Small intestine (tissue), 7 donors: Measurements from ENCODE around the gene PCDHB5. TPM values are rescaled to one million over a fixed set of nuclear protein-coding genes. Genes with fewer than 3 reads are reported as not detected.
"Not testable (repeated sequence)": the region's sequence is repeated elsewhere in the genome, so short reads cannot be mapped to it uniquely, and the experiment has no call there.

Experiments
- DNase-seq, 2 donors: peaks; one replicate each; pipeline versions ENCODE4 v3.0.0 to v3.0.0-alpha.2; 2013
- FAIRE-seq: peaks from 2 replicates; lab custom pipeline; 2012; peaks lifted over from hg19 to GRCh38; lab: Jason Lieb, UNC
- H3K27ac ChIP-seq, 3 donors: one replicate each; pipeline ENCODE4 v1.5.1; 2013; ENCODE audit warnings: low read length in 2 of 3, mild to moderate bottlenecking in 2 of 3, control low read depth in 1 of 3, inconsistent platforms in 1 of 3, low read depth in 1 of 3, moderate library complexity in 1 of 3
- H3K27me3 ChIP-seq, 3 donors: one replicate each; pipeline ENCODE4 v1.6.1; 2013; ENCODE audit warnings: low read length in 3 of 3, inconsistent platforms in 1 of 3; ENCODE audit not compliant: control insufficient read depth in 3 of 3, insufficient read depth in 3 of 3
- H3K36me3 ChIP-seq, 3 donors: one replicate each; pipeline ENCODE4 v1.6.1; 2013; ENCODE audit warnings: low read length in 3 of 3, inconsistent platforms in 1 of 3, low read depth in 1 of 3, mild to moderate bottlenecking in 1 of 3, moderate library complexity in 1 of 3; ENCODE audit not compliant: control insufficient read depth in 3 of 3, insufficient read depth in 2 of 3
- H3K4me1 ChIP-seq, 3 donors: one replicate each; pipeline ENCODE4 v1.6.1; 2013; ENCODE audit warnings: low read length in 2 of 3, inconsistent platforms in 1 of 3, low read depth in 1 of 3, mild to moderate bottlenecking in 1 of 3, moderate library complexity in 1 of 3; ENCODE audit not compliant: control insufficient read depth in 3 of 3, insufficient read depth in 2 of 3
- H3K4me3 ChIP-seq, 3 donors: one replicate each; pipeline ENCODE4 v1.5.1; 2013; ENCODE audit warnings: low read length in 3 of 3, control low read depth in 1 of 3, inconsistent platforms in 1 of 3, low read depth in 1 of 3, mild to moderate bottlenecking in 1 of 3, moderate library complexity in 1 of 3
- H3K9me3 ChIP-seq, 2 donors: one replicate each; pipeline ENCODE4 v1.6.1; 2013; ENCODE audit warnings: low read depth in 1 of 2, low read length in 1 of 2; ENCODE audit not compliant: control insufficient read depth in 2 of 2, insufficient read depth in 1 of 2
- WGBS, 3 donors: extraction: QIAGEN DNeasy Blood & Tissue Kit; methylation state at CpG; one replicate each; pipeline ENCODE4 v1.1.7; 2013; 5-methylcytosine and 5-hydroxymethylcytosine counted together
- polyA plus RNA-seq, 4 donors: library from polyadenylated mRNA; stranded (reverse) in 3 of 4; unstranded in 1 of 4; fragments of 200-250 nt in 3 of 4; fragments of 120-200 nt in 1 of 4; gene quantifications; one replicate each; pipeline versions ENCODE4 v1.2.1 to v1.2.3, GENCODE V29; 2013
- donor health status: healthy with polysubstance abuse.
- donor health status: control.
- donor health status: control.
- donor health status: Bipolar disorder and iron deficiency.
- donor health status: healthy.

PCDHB5 gene
- polyA plus RNA-seq, 4 donors: 0.91 to 0.99 TPM; not detected in 2

DNA sequence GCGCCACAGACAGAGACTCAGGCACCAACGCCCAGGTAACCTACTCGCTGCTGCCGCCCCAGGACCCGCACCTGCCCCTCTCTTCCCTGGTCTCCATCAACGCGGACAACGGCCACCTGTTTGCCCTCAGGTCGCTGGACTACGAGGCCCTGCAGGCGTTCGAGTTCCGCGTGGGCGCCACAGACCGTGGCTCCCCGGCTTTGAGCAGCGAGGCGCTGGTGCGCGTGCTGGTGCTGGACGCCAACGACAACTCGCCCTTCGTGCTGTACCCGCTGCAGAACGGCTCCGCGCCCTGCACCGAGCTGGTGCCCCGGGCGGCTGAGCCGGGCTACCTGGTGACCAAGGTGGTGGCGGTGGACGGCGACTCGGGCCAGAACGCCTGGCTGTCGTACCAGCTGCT is 32.9 kb upstream of the PCDHB5 start:
- FAIRE-seq, H3K36me3 ChIP-seq, DNase-seq, H3K4me3 ChIP-seq, H3K4me1 ChIP-seq, H3K27me3 ChIP-seq, H3K27ac ChIP-seq: not testable (repeated sequence)
- 46 to 71% (median 67%) methylated on average over 24 to 39 of the region's 39 CpGs for WGBS, 3 donors
- H3K9me3 ChIP-seq: peaks cover 2 to 17% of the 10 kb centered on the region in 2 donors

DNA sequence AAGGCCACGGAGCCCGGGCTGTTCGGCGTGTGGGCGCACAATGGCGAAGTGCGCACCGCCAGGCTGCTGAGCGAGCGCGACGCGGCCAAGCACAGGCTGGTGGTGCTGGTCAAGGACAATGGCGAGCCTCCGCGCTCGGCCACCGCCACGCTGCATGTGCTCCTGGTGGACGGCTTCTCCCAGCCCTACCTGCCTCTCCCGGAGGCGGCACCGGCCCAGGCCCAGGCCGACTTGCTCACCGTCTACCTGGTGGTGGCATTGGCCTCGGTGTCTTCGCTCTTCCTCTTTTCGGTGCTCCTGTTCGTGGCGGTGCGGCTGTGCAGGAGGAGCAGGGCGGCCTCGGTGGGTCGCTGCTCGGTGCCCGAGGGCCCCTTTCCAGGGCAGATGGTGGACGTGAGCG is 32.5 kb upstream of the PCDHB5 start:
- H3K36me3 ChIP-seq, DNase-seq, H3K27me3 ChIP-seq, H3K4me3 ChIP-seq, H3K27ac ChIP-seq, FAIRE-seq, H3K4me1 ChIP-seq: not testable (repeated sequence)
- peaks cover 2 to 17% of the 10 kb centered on the region in 2 donors for H3K9me3 ChIP-seq
- 45 to 71% (median 64%) methylated on average over 14 to 36 of the region's 38 CpGs for WGBS, 3 donors

DNA sequence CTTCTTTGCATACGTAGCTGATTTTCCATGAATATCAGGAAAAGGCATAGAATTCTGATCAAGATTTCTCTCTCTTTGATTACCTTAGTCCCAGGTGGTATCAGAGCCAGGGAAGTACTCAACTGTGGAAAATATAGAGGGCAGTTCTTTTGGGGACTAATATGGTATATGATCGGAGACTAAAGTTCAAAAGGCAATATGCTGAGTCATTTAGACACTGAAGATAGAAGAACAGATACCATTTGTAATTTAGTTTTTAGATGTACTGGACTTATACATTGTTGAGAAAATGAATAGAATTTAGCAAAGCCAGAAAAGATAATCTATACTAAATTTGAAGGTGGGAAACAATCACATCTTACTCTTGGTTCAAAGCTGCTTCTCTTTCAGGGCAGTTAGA is 29.7 kb upstream of the PCDHB5 start:
- Histone ChIP-seq H3K27ac (no peak overlapping the region), H3K27me3 (no peaks in the 10 kb centered on the region), H3K9me3 (peaks cover 1 to 19% of the 10 kb centered on the region in 2 donors), H3K4me3 (no peak overlapping the region), H3K36me3 (no peaks in the 10 kb centered on the region), H3K4me1 (no peaks in the 10 kb centered on the region)
- FAIRE-seq (no peak), DNase-seq (no peak)
- WGBS, 3 donors: 81 to 85% (median 83%) methylated on average over 2 of the region's 2 CpGs

DNA sequence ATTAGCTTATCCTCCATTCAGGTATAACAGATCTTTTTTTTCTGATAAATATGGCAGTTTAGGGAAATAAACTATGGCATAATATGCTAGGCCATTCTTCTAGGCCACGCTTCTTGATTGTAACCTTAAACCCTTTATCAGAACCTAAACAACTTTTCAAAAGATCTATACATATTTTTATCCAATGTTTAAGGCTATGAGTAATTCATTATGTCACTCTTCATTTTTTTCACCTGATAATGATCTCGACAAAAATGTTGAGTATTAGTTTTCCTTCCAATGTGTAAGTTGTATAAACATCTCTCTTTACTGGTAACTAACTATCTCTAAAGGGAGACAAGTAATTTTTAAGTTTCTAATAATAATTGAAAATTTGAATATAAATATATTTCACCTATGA is 15.8 kb upstream of the PCDHB5 start:
- no peak overlapping the region for H3K27ac ChIP-seq
- no peaks in the 10 kb centered on the region for H3K4me1 ChIP-seq
- no peak for DNase-seq
- H3K9me3 ChIP-seq: peaks cover 0 to 15% of the 10 kb centered on the region in 2 donors
- peaks cover 0 to 5% (median 0%) of the 10 kb centered on the region in 3 donors for H3K27me3 ChIP-seq
- no peaks in the 10 kb centered on the region for H3K36me3 ChIP-seq
- H3K4me3 ChIP-seq: no peak overlapping the region
- FAIRE-seq: no peak
- WGBS, 3 donors: 27 to 45% (median 40%) methylated on average over 2 of the region's 2 CpGs

DNA sequence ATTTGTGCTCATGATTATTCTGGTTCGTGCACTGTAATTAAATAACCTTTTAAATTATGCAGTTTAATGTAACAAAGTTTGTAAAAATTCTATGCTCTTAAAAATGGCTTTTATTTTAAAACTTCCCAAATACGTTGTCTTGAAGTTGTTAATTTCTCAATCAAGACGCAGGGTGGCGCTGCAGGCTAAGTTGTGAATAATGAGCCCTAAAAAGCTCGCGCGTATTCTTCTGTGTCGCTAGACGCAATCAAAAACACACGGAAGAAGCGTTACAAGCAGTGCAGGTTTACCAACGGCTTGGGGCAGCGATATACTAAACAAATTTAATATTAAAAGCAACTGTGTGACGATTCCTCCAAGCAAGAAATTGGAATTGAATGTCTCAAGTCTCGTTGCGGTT is 13.4 kb upstream of the PCDHB5 start, which contains the start of gene PCDHB4:
PCDHB4 (plus strand) TSS at position 256 of the 400 bp plus-strand sequence. CDS start 181 bp downstream, outside the sequence.
- no peak for DNase-seq
- peaks cover 0 to 15% of the 10 kb centered on the region in 2 donors for H3K9me3 ChIP-seq
- H3K4me1 ChIP-seq: no peaks in the 10 kb centered on the region
- no peak within 1 kb of the TSS for H3K4me3 ChIP-seq
- FAIRE-seq: no peak
- H3K36me3 ChIP-seq: no peaks in the 10 kb centered on the region
- H3K27me3 ChIP-seq: peaks cover 0 to 5% (median 0%) of the 10 kb centered on the region in 3 donors
- no peak within 1 kb of the TSS for H3K27ac ChIP-seq
- 23 to 45% (median 34%) methylated on average over 16 of the region's 16 CpGs for WGBS, 3 donors

DNA sequence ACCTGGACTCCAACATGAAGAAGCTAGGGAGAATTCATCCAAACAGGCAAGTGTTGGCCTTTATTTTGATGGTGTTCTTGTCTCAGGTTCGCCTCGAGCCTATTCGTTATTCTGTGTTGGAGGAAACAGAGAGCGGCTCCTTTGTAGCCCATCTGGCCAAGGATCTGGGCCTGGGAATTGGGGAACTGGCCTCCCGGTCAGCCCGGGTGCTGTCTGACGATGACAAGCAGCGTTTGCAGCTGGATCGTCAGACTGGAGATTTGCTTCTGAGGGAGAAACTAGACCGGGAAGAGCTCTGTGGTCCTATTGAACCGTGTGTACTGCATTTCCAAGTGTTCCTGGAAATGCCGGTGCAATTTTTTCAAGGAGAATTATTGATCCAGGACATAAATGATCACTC is 13.0 kb upstream of the PCDHB5 start:
- Histone ChIP-seq H3K27me3 (peaks cover 0 to 5% (median 0%) of the 10 kb centered on the region in 3 donors), H3K9me3 (peaks cover 0 to 15% of the 10 kb centered on the region in 2 donors), H3K4me1 (no peaks in the 10 kb centered on the region), H3K36me3 (no peaks in the 10 kb centered on the region), H3K4me3 (no peak overlapping the region), H3K27ac (no peak overlapping the region)
- FAIRE-seq: no peak
- DNase-seq: no peak
- WGBS, 3 donors: 43 to 52% (median 46%) methylated on average over 12 of the region's 12 CpGs

DNA sequence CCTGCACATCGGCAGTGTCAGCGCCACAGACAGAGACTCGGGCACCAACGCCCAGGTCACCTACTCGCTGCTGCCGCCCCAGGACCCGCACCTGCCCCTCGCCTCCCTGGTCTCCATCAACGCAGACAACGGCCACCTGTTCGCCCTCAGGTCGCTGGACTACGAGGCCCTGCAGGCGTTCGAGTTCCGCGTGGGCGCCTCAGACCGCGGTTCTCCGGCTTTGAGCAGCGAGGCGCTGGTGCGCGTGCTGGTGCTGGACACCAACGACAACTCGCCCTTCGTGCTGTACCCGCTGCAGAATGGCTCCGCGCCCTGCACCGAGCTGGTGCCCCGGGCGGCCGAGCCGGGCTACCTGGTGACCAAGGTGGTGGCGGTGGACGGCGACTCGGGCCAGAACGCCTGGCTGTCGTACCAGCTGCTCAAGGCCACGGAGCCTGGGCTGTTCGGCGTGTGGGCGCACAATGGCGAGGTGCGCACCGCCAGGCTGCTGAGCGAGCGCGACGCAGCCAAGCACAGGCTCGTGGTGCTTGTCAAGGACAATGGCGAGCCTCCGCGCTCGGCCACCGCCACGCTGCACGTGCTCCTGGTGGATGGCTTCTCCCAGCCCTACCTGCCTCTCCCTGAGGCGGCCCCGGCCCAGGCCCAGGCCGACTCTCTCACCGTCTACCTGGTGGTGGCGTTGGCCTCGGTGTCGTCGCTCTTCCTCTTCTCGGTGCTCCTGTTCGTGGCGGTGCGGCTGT is 11.4 kb upstream of the PCDHB5 start:
- H3K36me3 ChIP-seq, FAIRE-seq, H3K27ac ChIP-seq, H3K4me1 ChIP-seq, H3K27me3 ChIP-seq, H3K4me3 ChIP-seq, DNase-seq: not testable (repeated sequence)
- peaks cover 0 to 15% of the 10 kb centered on the region in 2 donors for H3K9me3 ChIP-seq
- WGBS, 3 donors: 42 to 66% (median 61%) methylated on average over 17 to 69 of the region's 73 CpGs

DNA sequence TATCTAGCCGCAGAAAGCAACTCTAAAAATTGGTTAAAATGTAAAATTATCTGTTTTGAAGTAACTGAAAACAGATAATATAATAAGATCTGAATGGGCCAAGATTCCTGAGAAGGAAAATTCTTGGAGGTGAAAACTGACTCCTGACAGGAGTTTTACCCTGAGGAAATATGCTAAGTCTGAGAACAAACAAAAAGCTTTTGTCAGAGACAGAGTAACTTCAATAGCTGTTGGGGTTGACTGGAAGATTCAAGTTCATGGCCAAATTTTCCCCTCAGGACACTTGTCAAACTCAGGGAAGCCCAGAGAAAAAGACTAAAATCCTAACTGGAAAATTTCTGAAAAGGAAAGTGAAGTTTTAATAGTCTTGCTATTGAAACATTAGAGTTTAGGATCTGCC is 7.7 kb upstream of the PCDHB5 start:
- H3K27me3 ChIP-seq: no peaks in the 10 kb centered on the region
- DNase-seq (no peak), FAIRE-seq (no peak)
- H3K9me3 ChIP-seq: peaks cover 0 to 9% of the 10 kb centered on the region in 2 donors
- no peaks in the 10 kb centered on the region for H3K4me1 ChIP-seq
- WGBS, 3 donors: 88 to 95% (median 95%) methylated on average over 1 of the region's 1 CpG
- no peaks in the 10 kb centered on the region for H3K36me3 ChIP-seq
- H3K27ac ChIP-seq: no peak overlapping the region
- H3K4me3 ChIP-seq: no peak overlapping the region
